ENCODE results near the gene SNX17. TPM values are rescaled to one million over a fixed set of nuclear protein-coding genes. Genes with fewer than 3 reads are reported as not detected.
A peak's percentile ranks its signal among the peaks of the same experiment; 100 is the strongest.

SNX17 gene
- total RNA-seq, 3 donors from 2014 or later = 109 to 121 (median 116) TPM

GRCh38 chr2:27356056-27356381 lies 14.4 kb upstream of the SNX17 start:
- TF ChIP-seq CTCF (IDR thresholded peaks at IDR 0.05) (no peak), POLR2A (IDR thresholded peaks at IDR 0.05) (no peak), POLR2AphosphoS5 (IDR thresholded peaks at IDR 0.05) (no peak)
- H3K27ac ChIP-seq = peak overlapping the region; percentile 86 to 94
- intact Hi-C loops (cut with DNase I; ENCODE audit: low total_unique reads) = no loop called here
- DNase-seq (ENCODE audit: low spot score in 2 of 2) = peak in 1 of 2 donors; percentile 44
- no peaks in the 10 kb centered on the region for H3K9me3 ChIP-seq
- H3K4me1 ChIP-seq = peaks cover 2 to 9% of the 10 kb centered on the region in 2 donors
- peak overlapping the region; percentile 74 to 81 (median 75) for H3K4me3 ChIP-seq
- H3K36me3 ChIP-seq = no peaks in the 10 kb centered on the region
- H3K27me3 ChIP-seq = no peaks in the 10 kb centered on the region

- Histone ChIP-seq H3K4me1 (peaks cover 2 to 9% of the 10 kb centered on the region in 2 donors), H3K27me3 (no peaks in the 10 kb centered on the region), H3K36me3 (no peaks in the 10 kb centered on the region), H3K27ac (peak within 1 kb of the TSS; percentile 86 to 94), H3K9me3 (no peaks in the 10 kb centered on the region), H3K4me3 (peak within 1 kb of the TSS; percentile 74 to 81 (median 75))
- intact Hi-C loops (cut with DNase I; ENCODE audit: low total_unique reads) = no loop called here
- TF ChIP-seq CTCF (IDR thresholded peaks at IDR 0.05) (no peak), POLR2AphosphoS5 (IDR thresholded peaks at IDR 0.05) (peak; percentile 65 to 87 (median 80)), POLR2A (IDR thresholded peaks at IDR 0.05) (peak; percentile 40)
- peak; percentile 94 to 95 for DNase-seq (ENCODE audit: low spot score in 2 of 2)
Observed at GRCh38 chr2:27356382-27357181, 13.8 kb upstream of the SNX17 start, which contains the start of gene GTF3C2. Gene GTF3C2 (minus strand): TSS chr2:27356764. CDS start chr2:27343554, 13,210 bp downstream.

GRCh38 chr2:27362678-27363420 lies 7.6 kb upstream of the SNX17 start:
- DNase-seq (ENCODE audit: low spot score in 2 of 2) = no peak
- H3K4me3 ChIP-seq = no peak overlapping the region
- intact Hi-C loops (cut with DNase I; ENCODE audit: low total_unique reads) = loop anchor here (5.0 kb wide), 1 partner anchor 64 kb away; the partner anchor contains the start of gene NRBP1
- TF ChIP-seq CTCF (IDR thresholded peaks at IDR 0.05) = no peak
- no peak for TF ChIP-seq POLR2A (IDR thresholded peaks at IDR 0.05)
- TF ChIP-seq POLR2AphosphoS5 (IDR thresholded peaks at IDR 0.05) = no peak
- H3K9me3 ChIP-seq = no peaks in the 10 kb centered on the region
- H3K27me3 ChIP-seq = no peaks in the 10 kb centered on the region
- H3K36me3 ChIP-seq = peaks cover 12% of the 10 kb centered on the region
- H3K27ac ChIP-seq = no peak overlapping the region
- H3K4me1 ChIP-seq = no peaks in the 10 kb centered on the region

- Histone ChIP-seq H3K27me3 (no peaks in the 10 kb centered on the region), H3K9me3 (no peaks in the 10 kb centered on the region), H3K36me3 (peaks cover 12% of the 10 kb centered on the region), H3K4me3 (no peak overlapping the region), H3K27ac (no peak overlapping the region), H3K4me1 (peaks cover 2 to 4% of the 10 kb centered on the region in 2 donors)
- TF ChIP-seq CTCF (IDR thresholded peaks at IDR 0.05) (no peak), POLR2A (IDR thresholded peaks at IDR 0.05) (no peak), POLR2AphosphoS5 (IDR thresholded peaks at IDR 0.05) (no peak)
- no peak for DNase-seq (ENCODE audit: low spot score in 2 of 2)
- intact Hi-C loops (cut with DNase I; ENCODE audit: low total_unique reads) = loop anchor here (5.0 kb wide), 1 partner anchor 63 kb away; the partner anchor contains the start of gene NRBP1
Observed at GRCh38 chr2:27363933-27364332, 6.5 kb upstream of the SNX17 start.
